ENCODE measurements around the gene PARD3.
"Not testable (repeated sequence)": the region's sequence is repeated elsewhere in the genome, so short reads cannot be mapped to it uniquely, and the experiment has no call there.

The PARD3 gene

DNA sequence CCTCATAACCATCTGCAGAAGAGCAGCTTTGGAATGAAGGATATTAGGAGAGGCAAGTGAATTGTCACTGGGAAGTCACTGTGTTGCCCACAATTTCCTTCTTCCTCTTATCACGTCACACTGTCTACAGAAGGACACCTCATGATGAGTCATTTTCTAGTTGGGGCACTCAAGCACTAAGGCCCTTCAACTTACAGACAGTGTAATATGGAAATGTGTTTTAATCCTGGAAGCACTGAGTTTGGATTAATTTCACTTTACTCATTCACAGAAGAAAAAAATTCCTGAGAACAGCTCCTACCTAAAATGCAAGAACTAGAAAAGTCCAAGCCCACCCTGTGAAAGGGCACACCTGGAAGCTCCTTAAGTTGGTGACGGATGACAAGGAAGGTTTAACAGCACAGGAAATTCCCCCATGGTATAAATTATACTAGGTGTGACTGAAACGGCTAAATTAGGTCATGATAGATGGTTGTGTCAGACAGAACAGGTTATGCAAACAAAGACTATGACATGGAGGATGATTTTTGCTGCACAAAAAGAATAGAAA, 56.6 kb downstream of the PARD3 start:
- no peaks in the 10 kb centered on the region for H3K27me3 ChIP-seq (ENCODE audit: insufficient read depth, low read depth)
- no peak overlapping the region for H3K27ac ChIP-seq
- H2AFZ ChIP-seq (ENCODE audit: low read depth) = no peak overlapping the region
- H3K36me3 ChIP-seq (ENCODE audit: insufficient read depth) = no peaks in the 10 kb centered on the region
- H3K4me3 ChIP-seq (IDR thresholded peaks at IDR 0.05; ENCODE audit: insufficient read depth, low read depth, low read length) = no peak overlapping the region
- H3K79me2 ChIP-seq (ENCODE audit: insufficient read depth, low read depth) = peaks cover 55% of the 10 kb centered on the region
- TF ChIP-seq, protein P1, sequence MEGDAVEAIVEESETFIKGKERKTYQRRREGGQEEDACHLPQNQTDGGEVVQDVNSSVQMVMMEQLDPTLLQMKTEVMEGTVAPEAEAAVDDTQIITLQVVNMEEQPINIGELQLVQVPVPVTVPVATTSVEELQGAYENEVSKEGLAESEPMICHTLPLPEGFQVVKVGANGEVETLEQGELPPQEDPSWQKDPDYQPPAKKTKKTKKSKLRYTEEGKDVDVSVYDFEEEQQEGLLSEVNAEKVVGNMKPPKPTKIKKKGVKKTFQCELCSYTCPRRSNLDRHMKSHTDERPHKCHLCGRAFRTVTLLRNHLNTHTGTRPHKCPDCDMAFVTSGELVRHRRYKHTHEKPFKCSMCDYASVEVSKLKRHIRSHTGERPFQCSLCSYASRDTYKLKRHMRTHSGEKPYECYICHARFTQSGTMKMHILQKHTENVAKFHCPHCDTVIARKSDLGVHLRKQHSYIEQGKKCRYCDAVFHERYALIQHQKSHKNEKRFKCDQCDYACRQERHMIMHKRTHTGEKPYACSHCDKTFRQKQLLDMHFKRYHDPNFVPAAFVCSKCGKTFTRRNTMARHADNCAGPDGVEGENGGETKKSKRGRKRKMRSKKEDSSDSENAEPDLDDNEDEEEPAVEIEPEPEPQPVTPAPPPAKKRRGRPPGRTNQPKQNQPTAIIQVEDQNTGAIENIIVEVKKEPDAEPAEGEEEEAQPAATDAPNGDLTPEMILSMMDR (conservative IDR thresholded peaks at IDR 0.05; ENCODE audit: low read depth, low read length) = no peak
- no peak overlapping the region for H3K9ac ChIP-seq
- H3K4me1 ChIP-seq (ENCODE audit: low read depth, poor library complexity, severe bottlenecking) = peaks cover 46% of the 10 kb centered on the region
- no peaks in the 10 kb centered on the region; the same call in 1 of the 2 replicates for H4K20me1 ChIP-seq (ENCODE audit: insufficient read depth)
- H3K4me2 ChIP-seq = no peak overlapping the region

DNA sequence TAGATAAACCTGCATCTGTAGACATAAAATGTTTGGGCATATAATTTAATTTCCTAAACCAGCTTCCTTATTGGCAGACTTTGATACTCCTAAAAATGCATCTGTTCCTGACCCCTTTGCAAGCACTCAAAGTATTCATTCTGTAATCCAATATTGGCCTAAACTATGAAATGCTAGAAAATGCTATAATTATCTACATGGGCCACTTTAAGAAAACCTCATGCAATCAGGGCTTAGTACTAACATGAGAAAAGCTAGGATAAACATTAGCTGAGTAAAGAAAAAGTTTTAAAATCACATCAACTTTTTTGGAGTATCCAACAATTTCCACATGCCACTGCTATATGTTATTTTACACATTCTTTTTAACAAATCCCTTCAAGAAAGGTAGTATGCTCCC, 57.2 kb downstream of the PARD3 start:
- H3K4me3 ChIP-seq (IDR thresholded peaks at IDR 0.05; ENCODE audit: insufficient read depth, low read depth, low read length) = no peak overlapping the region
- no peak overlapping the region for H3K4me2 ChIP-seq
- H4K20me1 ChIP-seq (ENCODE audit: insufficient read depth) = no peaks in the 10 kb centered on the region
- H3K4me1 ChIP-seq (ENCODE audit: low read depth, poor library complexity, severe bottlenecking) = peaks cover 51% of the 10 kb centered on the region
- no peaks in the 10 kb centered on the region for H3K27me3 ChIP-seq (ENCODE audit: insufficient read depth, low read depth)
- no peaks in the 10 kb centered on the region for H3K36me3 ChIP-seq (ENCODE audit: insufficient read depth)
- no peak overlapping the region for H3K9ac ChIP-seq
- TF ChIP-seq, protein P1 (conservative IDR thresholded peaks at IDR 0.05; ENCODE audit: low read depth, low read length) = no peak
- H3K79me2 ChIP-seq (ENCODE audit: insufficient read depth, low read depth) = peaks cover 58% of the 10 kb centered on the region
- H3K27ac ChIP-seq = no peak overlapping the region
- no peak overlapping the region for H2AFZ ChIP-seq (ENCODE audit: low read depth)

DNA sequence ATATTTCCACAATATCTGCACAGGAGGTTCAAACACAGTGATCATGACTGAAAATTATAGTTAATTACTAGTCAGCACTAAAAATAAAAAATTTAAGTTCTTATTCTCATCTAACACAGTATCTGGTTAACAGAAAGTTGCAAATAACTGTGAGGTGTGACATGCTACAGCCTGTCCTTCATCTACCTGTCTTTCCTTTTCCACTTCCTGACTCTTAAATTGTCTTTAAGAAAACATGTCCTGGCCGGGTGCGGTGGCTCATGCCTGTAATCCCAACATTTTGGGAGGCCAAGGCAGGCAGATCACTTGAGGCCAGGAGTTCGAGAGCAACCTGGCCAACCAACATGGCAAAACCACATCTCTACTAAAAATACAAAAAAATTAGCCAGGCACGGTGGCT, 57.9 kb downstream of the PARD3 start:
- not testable (repeated sequence) for H3K9ac ChIP-seq; H3K36me3 ChIP-seq (ENCODE audit: insufficient read depth); H3K27ac ChIP-seq; H3K27me3 ChIP-seq (ENCODE audit: insufficient read depth, low read depth); H4K20me1 ChIP-seq (ENCODE audit: insufficient read depth); H3K4me3 ChIP-seq (IDR thresholded peaks at IDR 0.05; ENCODE audit: insufficient read depth, low read depth, low read length); H3K4me2 ChIP-seq; H2AFZ ChIP-seq (ENCODE audit: low read depth)
- Histone ChIP-seq H3K79me2 (ENCODE audit: insufficient read depth, low read depth) (peaks cover 58% of the 10 kb centered on the region), H3K4me1 (ENCODE audit: low read depth, poor library complexity, severe bottlenecking) (peaks cover 59% of the 10 kb centered on the region)

DNA sequence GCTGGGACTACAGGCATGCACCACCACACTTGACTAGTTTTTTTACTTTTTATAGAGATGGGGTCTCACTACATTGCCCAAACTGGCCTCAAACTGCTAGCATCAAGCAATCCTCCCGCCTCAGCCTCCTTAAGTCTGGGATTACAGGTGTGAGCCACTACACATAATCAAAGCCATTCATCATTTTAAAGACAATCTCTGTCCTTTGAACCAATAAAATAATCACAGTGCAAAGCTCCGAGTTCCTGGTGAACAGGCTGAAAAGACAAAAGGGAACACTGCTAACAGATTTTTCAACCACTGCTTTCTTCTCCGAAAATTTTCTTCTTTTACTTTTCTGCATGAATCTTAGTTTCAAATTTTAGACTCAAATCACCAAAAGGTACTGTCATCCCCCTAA, 58.5 kb downstream of the PARD3 start:
- Histone ChIP-seq H3K79me2 (ENCODE audit: insufficient read depth, low read depth) (peaks cover 61% of the 10 kb centered on the region), H3K27ac (no peak overlapping the region), H3K36me3 (ENCODE audit: insufficient read depth) (no peaks in the 10 kb centered on the region), H3K27me3 (ENCODE audit: insufficient read depth, low read depth) (no peaks in the 10 kb centered on the region), H4K20me1 (ENCODE audit: insufficient read depth) (no peaks in the 10 kb centered on the region), H3K4me2 (no peak overlapping the region), H2AFZ (ENCODE audit: low read depth) (no peak overlapping the region), H3K9ac (no peak overlapping the region), H3K4me3 (IDR thresholded peaks at IDR 0.05; ENCODE audit: insufficient read depth, low read depth, low read length) (no peak overlapping the region), H3K4me1 (ENCODE audit: low read depth, poor library complexity, severe bottlenecking) (peaks cover 58% of the 10 kb centered on the region)
- TF ChIP-seq, protein P1 (conservative IDR thresholded peaks at IDR 0.05; ENCODE audit: low read depth, low read length) = no peak

DNA sequence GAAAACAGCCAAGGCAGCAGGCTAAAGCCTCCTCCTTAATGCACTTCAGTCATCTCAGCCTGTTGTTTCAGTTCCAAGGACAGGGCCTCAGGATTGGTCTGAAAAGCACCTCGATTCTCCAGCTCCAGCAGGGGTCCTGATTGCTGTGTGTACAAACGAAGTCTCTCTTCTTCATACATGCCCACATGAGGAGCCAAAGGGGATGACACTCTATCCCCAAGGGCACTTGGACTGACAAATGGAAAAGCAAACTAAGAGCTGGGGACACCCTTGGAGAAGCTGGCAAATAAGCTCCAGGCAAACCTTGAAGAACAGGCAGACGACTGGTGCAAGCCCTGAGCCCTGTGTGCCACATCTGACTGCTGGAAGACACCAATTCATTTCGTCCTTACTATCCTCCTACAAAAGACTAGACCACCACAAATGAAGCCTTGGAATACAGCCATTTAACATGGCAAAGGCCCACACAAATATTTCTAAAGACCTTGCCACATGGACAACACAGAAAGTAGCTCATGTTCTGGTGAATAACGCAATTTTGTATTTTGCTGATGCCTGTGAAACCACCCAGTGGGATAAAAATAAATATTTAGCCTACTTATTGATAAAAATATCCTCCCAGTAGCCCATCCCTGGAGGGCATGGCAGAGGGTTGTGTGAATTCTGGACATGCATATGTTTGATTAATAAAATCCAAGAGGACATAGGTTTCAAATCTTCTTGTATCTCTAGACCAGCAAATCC, 61.9 kb downstream of the PARD3 start:
- Histone ChIP-seq H3K79me2 (ENCODE audit: insufficient read depth, low read depth) (peaks cover 50% of the 10 kb centered on the region), H2AFZ (ENCODE audit: low read depth) (no peak overlapping the region), H3K9ac (no peak overlapping the region; the same call in 1 of the 2 replicates), H4K20me1 (ENCODE audit: insufficient read depth) (no peaks in the 10 kb centered on the region; the same call in 1 of the 2 replicates), H3K4me2 (peak overlapping the region; percentile 77), H3K4me3 (IDR thresholded peaks at IDR 0.05; ENCODE audit: insufficient read depth, low read depth, low read length) (no peak overlapping the region), H3K36me3 (ENCODE audit: insufficient read depth) (no peaks in the 10 kb centered on the region), H3K4me1 (ENCODE audit: low read depth, poor library complexity, severe bottlenecking) (peaks cover 33% of the 10 kb centered on the region), H3K27ac (peak overlapping the region; percentile 5; the same call in 1 of the 2 replicates), H3K27me3 (ENCODE audit: insufficient read depth, low read depth) (no peaks in the 10 kb centered on the region)
- TF ChIP-seq, protein P1 (conservative IDR thresholded peaks at IDR 0.05; ENCODE audit: low read depth, low read length) = no peak

Measured in KMS-11 (cell line).